GM12875 (cell line): ENCODE results near the gene ZNF764.

Experiments used
- H3K4me3 ChIP-seq: one replicate; pipeline ENCODE4 v1.5.1; 2011; ENCODE audit warnings: low read depth, low read length, control low read depth
- CTCF ChIP-seq: IDR thresholded peaks from 2 replicates; pipeline ENCODE4 v1.5.1; 2011; ENCODE audit warnings: low read depth, mild to moderate bottlenecking, control low read depth, inconsistent platforms, low read length, moderate library complexity, borderline replicate concordance; ENCODE audit not compliant: insufficient read depth

Gene ZNF764

DNA sequence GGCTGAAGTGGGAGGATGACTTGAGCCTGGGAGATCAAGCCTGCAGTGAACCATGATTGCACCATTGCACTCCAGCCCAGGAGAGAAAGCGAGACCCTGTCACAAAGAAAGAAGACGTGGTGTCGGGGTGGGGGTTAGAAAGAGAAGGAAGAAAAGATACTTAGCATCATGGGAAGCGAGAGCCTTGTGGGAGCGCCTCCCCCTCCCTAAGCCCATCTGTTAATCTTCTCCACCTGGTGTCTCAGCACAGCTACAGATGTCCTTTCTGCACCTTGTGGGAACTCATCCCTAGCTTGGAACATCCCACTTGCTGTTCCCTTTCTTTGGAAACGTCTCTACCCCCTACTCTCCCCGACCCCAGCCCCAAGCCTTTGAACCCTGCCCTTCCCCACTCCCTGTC, 7.4 kb upstream of the ZNF764 start:
- no peak overlapping the region for H3K4me3 ChIP-seq
- no peak for TF ChIP-seq CTCF

- H3K4me3 ChIP-seq, result no peak overlapping the region
- no peak for TF ChIP-seq CTCF
Observed at GRCh38 chr16:30562021-30562420, 3.8 kb upstream of the ZNF764 start.

- H3K4me3 ChIP-seq, result peak overlapping the region; percentile 52
- no peak for TF ChIP-seq CTCF
Observed at GRCh38 chr16:30561089-30561816, 3.1 kb upstream of the ZNF764 start.

GRCh38 chr16:30559690-30560089, 1.5 kb upstream of the ZNF764 start:
- no peak for TF ChIP-seq CTCF
- no peak overlapping the region for H3K4me3 ChIP-seq

DNA sequence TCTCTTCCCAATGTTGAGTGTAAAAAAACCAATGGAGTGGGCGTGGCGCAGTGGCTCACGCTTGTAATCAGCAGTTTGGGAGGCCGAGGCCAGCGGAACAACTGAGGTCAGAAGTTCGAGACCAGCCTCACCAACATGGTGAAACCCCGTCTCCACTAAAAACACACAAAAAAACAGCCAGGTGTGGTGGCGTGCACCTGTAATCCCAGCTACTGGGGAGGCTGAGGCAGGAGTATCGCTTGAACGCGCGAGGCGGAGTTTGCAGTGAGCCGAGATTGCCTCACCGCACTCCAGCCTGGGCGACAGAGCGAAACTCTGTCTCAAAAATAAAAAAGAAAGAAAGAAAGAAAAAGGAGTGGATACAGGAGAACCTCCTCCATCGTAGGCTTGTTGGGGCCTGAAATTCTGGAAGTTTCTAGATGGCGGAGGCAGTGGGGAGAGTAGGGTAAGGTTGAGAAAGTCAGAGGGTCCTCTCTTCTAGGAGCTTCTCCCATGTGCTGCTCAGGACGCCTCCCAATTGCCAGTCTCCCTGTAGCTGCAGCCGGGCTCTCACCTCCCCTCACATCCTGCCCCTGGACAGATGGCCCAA, 709 bp upstream of the ZNF764 start:
- no peak overlapping the region for H3K4me3 ChIP-seq
- TF ChIP-seq CTCF, result no peak

GRCh38 chr16:30557707-30557956, 542 bp downstream of the ZNF764 start:
- no peak; the same call in 1 of the 2 replicates for TF ChIP-seq CTCF
- H3K4me3 ChIP-seq, result peak overlapping the region; percentile 88

- no peak overlapping the region for H3K4me3 ChIP-seq
Observed at GRCh38 chr16:30556125-30556473, 2.1 kb downstream of the ZNF764 start.

More at GRCh38 chr16:30556125-30556473, 2.1 kb downstream of the ZNF764 start:
- TF ChIP-seq CTCF, result no peak
